HepG2 (cell line): ENCODE results near the gene NDUFA8. TPM values are rescaled to one million over a fixed set of nuclear protein-coding genes. Genes with fewer than 3 reads are reported as not detected.

ENCODE experiments used
- ATAC-seq: fragments of 200-7000 bp; cut with Tn5 transposase; 3 replicates; pipeline ENCODE4 v1.9.1; 2020; ENCODE audit warnings: mild to moderate bottlenecking, moderate library complexity
- BruUV-seq: library from RNA; stranded (reverse); fragments of 400-500 nt; replicated peaks from 2 replicates; lab custom pipeline; 2021; lab: Mats Ljungman, UMichigan
- CTCF ChIA-PET: fragments of 300-600 bp; formaldehyde crosslinking; extraction: SDS; loops from one replicate; lab custom pipeline; 2021; ENCODE audit warnings: low total read pairs, inconsistent platforms, low intra/inter-chr PET ratio; lab: Yijun Ruan, JAX
- POLR2A ChIA-PET: fragments of 350-600 bp; sonication (Branson Sonifier 250); formaldehyde crosslinking; loops from one replicate; lab custom pipeline; 2020; ENCODE audit warnings: antibody characterized with exemption, inconsistent platforms; lab: Yijun Ruan, JAX
- DNase-seq: peaks from one replicate; pipeline ENCODE4 v3.0.0-alpha.2; 2015; ENCODE audit warnings: low spot score
- FAIRE-seq: peaks from 3 replicates; lab custom pipeline; 2011; peaks lifted over from hg19 to GRCh38; lab: Jason Lieb, UNC
- H2AFZ ChIP-seq: one replicate; pipeline ENCODE4 v1.6.1; 2011; ENCODE audit warnings: low read length, inconsistent platforms
- H3K27ac ChIP-seq: fragments of 300-600 bp; 3 replicates; pipeline ENCODE4 v1.8.0; 2011; ENCODE audit warnings: mixed run types, mild to moderate bottlenecking, mixed read lengths, low read length, inconsistent platforms; ENCODE audit not compliant: insufficient read depth; ENCODE audit errors: extremely low read length
- H3K27me3 ChIP-seq, 2 experiments: fragments of 200-600 bp in 1 of 2; 2 replicates in 1 of 2; 3 replicates in 1 of 2; pipeline versions ENCODE4 v1.6.0 to v1.8.0; 2011; ENCODE audit warnings: low read length in 2 of 2, mild to moderate bottlenecking in 2 of 2, moderate library complexity in 2 of 2, inconsistent platforms in 1 of 2; ENCODE audit not compliant: insufficient read depth in 2 of 2, control insufficient read depth in 1 of 2
- H3K36me3 ChIP-seq, 2 experiments: fragments of 200-600 bp in 1 of 2; replicated peaks in 1 of 2; 2 replicates in 1 of 2; 3 replicates in 1 of 2; pipeline versions ENCODE4 v1.5.1 to v1.8.0; 2011; ENCODE audit warnings: low read length in 2 of 2, inconsistent platforms in 1 of 2; ENCODE audit not compliant: insufficient read depth in 2 of 2, control insufficient read depth in 1 of 2
- H3K4me1 ChIP-seq: 2 replicates; pipeline ENCODE4 v1.5.1; 2012; ENCODE audit warnings: low read length, inconsistent platforms; ENCODE audit not compliant: insufficient read depth
- H3K4me2 ChIP-seq: 2 replicates; pipeline ENCODE4 v1.6.0; 2011; ENCODE audit warnings: low read depth, low read length, inconsistent platforms
- H3K4me3 ChIP-seq, 3 experiments: fragments of 200-600 bp in 1 of 3; sonication (generic), shearing (Covaris generic) in 1 of 3; replicated peaks in 1 of 3; 2 replicates each; pipeline ENCODE4 v1.5.1; 2011 to 2016; ENCODE audit warnings: low read length in 3 of 3, inconsistent platforms in 2 of 3, low read depth in 2 of 3, mild to moderate bottlenecking in 2 of 3, control low read depth in 1 of 3, mixed read lengths in 1 of 3; ENCODE audit not compliant: insufficient read depth in 1 of 3
- H3K79me2 ChIP-seq: one replicate; pipeline ENCODE4 v1.6.1; 2011; ENCODE audit warnings: low read length, inconsistent platforms; ENCODE audit not compliant: insufficient read depth
- H3K9ac ChIP-seq: 2 replicates; pipeline ENCODE4 v1.6.0; 2011; ENCODE audit warnings: mild to moderate bottlenecking, low read depth, low read length, inconsistent platforms; ENCODE audit not compliant: insufficient read depth
- H3K9me3 ChIP-seq: 2 replicates; pipeline ENCODE4 v1.5.1; 2012; ENCODE audit warnings: mild to moderate bottlenecking, low read length
- H4K20me1 ChIP-seq: 2 replicates; pipeline ENCODE4 v1.6.0; 2011; ENCODE audit warnings: inconsistent platforms, mild to moderate bottlenecking, low read length, moderate library complexity; ENCODE audit not compliant: insufficient read depth
- GATAD2A ChIP-seq: IDR thresholded peaks from 2 replicates; pipeline ENCODE4 v1.6.1; 2016
- MAFF ChIP-seq: IDR thresholded peaks from 2 replicates; pipeline ENCODE4 v1.6.1; 2011; ENCODE audit warnings: low read depth, low read length, improper control_type of control experiment
- MAFK ChIP-seq, 2 experiments: IDR thresholded peaks in 1 of 2; conservative IDR thresholded peaks in 1 of 2; 2 replicates each; pipeline ENCODE4 v1.6.1; 2011; ENCODE audit warnings: improper control_type of control experiment in 2 of 2, low read length in 2 of 2
- XRCC5 ChIP-seq: fragments of 200-400 bp; formaldehyde crosslinking; optimal IDR thresholded peaks from 2 replicates; pipeline ENCODE3; 2017; ENCODE audit warnings: mild to moderate bottlenecking, low read length
- ZNF354B ChIP-seq: sonication (generic); formaldehyde crosslinking; IDR thresholded peaks from 2 replicates; pipeline ENCODE4 v1.8.0; 2022; ENCODE audit warnings: mild to moderate bottlenecking, missing genetic modification reagents
- ZNF674 ChIP-seq: sonication (generic); formaldehyde crosslinking; IDR thresholded peaks from 2 replicates; pipeline ENCODE4 v1.5.0; 2020; ENCODE audit warnings: low read depth, mild to moderate bottlenecking, missing genetic modification reagents
- WGBS: methylation state at CpG from one replicate; pipeline ENCODE4 v1.1.6; 2017; ENCODE audit warnings: low lambda C conversion rate; 5-methylcytosine and 5-hydroxymethylcytosine counted together
- in situ Hi-C: cut with HindIII; loops from 2 replicates; pipeline ENCODE4 v1.10.0; 2017; ENCODE audit warnings: low pct_unique_long_range_greater_than_20kb; ENCODE audit not compliant: extremely low pct_ligation_motif_present
- intact Hi-C: fragments of 100-400 bp; cut with micrococcal nuclease; formaldehyde crosslinking; loops from one replicate; pipeline ENCODE4 v1.10.0; 2022; ENCODE audit not compliant: unreplicated experiment
- polyA plus RNA-seq, 8 experiments: library from polyadenylated mRNA; depleted of rRNA in 3 of 8; stranded (reverse) in 7 of 8; unstranded in 1 of 8; fragments of >200 nt; fragmentation: Illumina TruSeq in 4 of 8; extraction: Trizol in 4 of 8; gene quantifications; 2 replicates each; pipeline versions ENCODE4 v1.2.1 to v1.2.3, GENCODE V29; 2011 to 2016; ENCODE audit warnings: low read depth in 4 of 8, missing spikeins in 1 of 8, mixed read lengths in 1 of 8; ENCODE audit not compliant: insufficient read depth in 1 of 8
- total RNA-seq, 5 experiments: library from RNA; depleted of rRNA; stranded (reverse); fragments of >200 nt; fragmentation: Illumina TruSeq; extraction: Trizol; gene quantifications; 2 replicates each; pipeline ENCODE4 v1.2.3, GENCODE V29; 2016; ENCODE audit warnings: low read depth in 1 of 5
- TF ChIP-seq, protein P1 (sequence below): sonication (generic); formaldehyde crosslinking; IDR thresholded peaks from 2 replicates; pipeline ENCODE4 v1.4.0; 2020; ENCODE audit warnings: low read depth, mild to moderate bottlenecking, missing genetic modification reagents
- TF ChIP-seq, protein P2 (sequence below): sonication (generic); formaldehyde crosslinking; IDR thresholded peaks from 2 replicates; pipeline ENCODE4 v1.4.0; 2020; ENCODE audit warnings: missing genetic modification reagents, mild to moderate bottlenecking, borderline replicate concordance
- TF ChIP-seq, protein P3 (sequence below): sonication (generic); formaldehyde crosslinking; IDR thresholded peaks from 2 replicates; pipeline ENCODE4 v1.5.1; 2020; ENCODE audit warnings: missing genetic modification reagents, mild to moderate bottlenecking, borderline replicate concordance

NDUFA8 gene
- total and polyA plus RNA-seq, 2 of the 13 experiments (the other 11 are each of a cell fraction or from before 2014, with no cell fraction given): 68.6 to 71.7 TPM

DNA sequence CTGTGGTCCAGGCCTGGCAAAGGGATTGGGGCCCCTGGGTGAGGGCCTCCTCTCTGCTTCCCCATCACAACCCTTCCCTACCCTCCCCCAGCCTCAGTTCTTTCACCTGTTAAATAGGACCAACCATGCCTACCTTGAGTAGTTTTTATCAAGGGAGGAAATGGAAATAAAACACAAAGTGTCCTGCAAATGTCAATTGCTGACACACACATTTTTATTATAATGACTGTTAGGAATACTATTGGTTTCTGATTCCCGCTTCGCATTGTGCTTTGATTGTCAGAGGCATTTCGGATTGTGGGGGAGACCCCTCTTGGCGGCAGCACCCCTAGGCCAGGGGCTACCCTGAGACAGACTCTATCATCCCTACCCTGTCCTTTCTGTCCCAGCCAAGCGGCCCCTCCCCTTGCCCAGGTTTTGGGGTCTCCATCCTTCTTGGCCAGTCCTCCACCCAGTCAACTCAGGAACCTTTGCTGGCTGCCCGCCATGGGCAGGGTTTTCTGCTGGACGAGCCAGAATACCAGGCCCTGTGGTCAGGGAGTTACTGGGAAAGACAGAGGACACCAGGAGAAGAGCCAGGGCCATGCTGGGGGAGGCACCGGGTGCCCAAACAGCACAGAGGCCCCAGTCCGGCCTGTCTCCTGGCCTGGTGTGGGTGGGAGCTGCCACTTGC, 48.0 kb downstream of the NDUFA8 start:
- BruUV-seq: no TSS peak
- Histone ChIP-seq H2AFZ (no peak overlapping the region), H3K27me3 (peaks cover 3 to 6% of the 10 kb centered on the region in 2 experiments; a peak in 3 of 5 replicates), H3K4me2 (no peak overlapping the region), H3K9me3 (no peaks in the 10 kb centered on the region), H3K36me3 (no peaks in the 10 kb centered on the region), H3K9ac (no peak overlapping the region), H4K20me1 (no peaks in the 10 kb centered on the region), H3K79me2 (no peaks in the 10 kb centered on the region), H3K4me1 (no peaks in the 10 kb centered on the region), H3K4me3 (no peak overlapping the region), H3K27ac (no peak overlapping the region)
- ChIA-PET CTCF (no interaction called here), POLR2A (no interaction called here)
- 49% methylated on average over 9 of the region's 9 CpGs for WGBS
- in situ Hi-C loops (no loop called here), intact Hi-C loops (no loop called here)
- TF ChIP-seq MAFF: 0 out of 2 replicates have a peak, but pooled peaks have one; percentile 13
- peak; percentile 35 to 67; a peak in 3 of 4 replicates for TF ChIP-seq MAFK (conservative IDR thresholded peaks at IDR 0.05 in 1 of 2, IDR thresholded peaks at IDR 0.05 in 1 of 2; ENCODE audit: low read length in 2 of 2)
- TF ChIP-seq ZNF674 (CRISPR knock-in tag): no peak
- ATAC-seq (no peak), DNase-seq (no peak), FAIRE-seq (no peak)

DNA sequence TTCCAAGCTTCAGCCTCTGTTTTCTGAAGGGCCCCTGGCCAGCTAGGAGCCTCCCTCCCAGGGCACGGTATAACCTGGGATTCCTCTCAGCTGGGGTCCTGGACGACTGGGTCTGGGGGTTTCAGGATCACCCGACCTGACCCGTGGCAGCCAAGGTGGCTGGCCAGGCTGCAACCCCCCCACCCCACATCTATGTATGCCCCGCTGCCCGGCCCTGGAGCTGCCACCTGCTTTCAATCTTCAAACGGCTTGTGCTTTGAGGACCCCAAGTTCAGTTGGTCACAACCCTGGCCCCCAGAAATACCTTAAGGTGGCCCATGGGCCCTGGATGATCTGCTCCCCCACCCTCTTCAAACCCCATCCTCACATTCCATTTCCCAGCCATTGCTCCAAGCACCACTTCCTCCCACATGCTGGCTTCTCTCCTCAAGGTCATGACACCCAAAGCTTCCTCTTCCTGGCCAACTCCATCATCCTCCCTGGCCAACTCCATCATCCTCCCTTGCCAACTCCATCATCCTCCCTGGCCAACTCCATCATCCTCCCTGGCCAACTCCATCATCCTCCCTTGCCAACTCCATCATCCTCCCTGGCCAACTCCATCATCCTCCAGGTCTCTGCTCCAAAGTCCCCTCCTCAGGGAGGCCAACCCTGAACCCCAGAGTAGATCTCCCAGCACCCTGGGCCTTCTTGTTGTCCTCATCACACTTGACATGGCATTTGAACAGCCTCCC, 49.3 kb downstream of the NDUFA8 start:
- Histone ChIP-seq H3K27ac (no peak overlapping the region), H3K9ac (no peak overlapping the region), H3K79me2 (no peaks in the 10 kb centered on the region), H3K4me1 (no peaks in the 10 kb centered on the region), H4K20me1 (no peaks in the 10 kb centered on the region), H3K9me3 (no peaks in the 10 kb centered on the region), H3K27me3 (peaks cover 0 to 3% of the 10 kb centered on the region in 2 experiments; a peak in 1 of 5 replicates), H3K4me3 (no peak overlapping the region), H2AFZ (no peak overlapping the region), H3K36me3 (no peaks in the 10 kb centered on the region), H3K4me2 (no peak overlapping the region)
- in situ Hi-C loops: no loop called here
- CTCF ChIA-PET: no interaction called here
- WGBS: 4% methylated on average over 5 of the region's 7 CpGs
- DNase-seq: no peak
- no peak for FAIRE-seq
- intact Hi-C loops: no loop called here
- BruUV-seq: no TSS peak
- POLR2A ChIA-PET: no interaction called here
- no peak for ATAC-seq
- TF ChIP-seq, protein P1, sequence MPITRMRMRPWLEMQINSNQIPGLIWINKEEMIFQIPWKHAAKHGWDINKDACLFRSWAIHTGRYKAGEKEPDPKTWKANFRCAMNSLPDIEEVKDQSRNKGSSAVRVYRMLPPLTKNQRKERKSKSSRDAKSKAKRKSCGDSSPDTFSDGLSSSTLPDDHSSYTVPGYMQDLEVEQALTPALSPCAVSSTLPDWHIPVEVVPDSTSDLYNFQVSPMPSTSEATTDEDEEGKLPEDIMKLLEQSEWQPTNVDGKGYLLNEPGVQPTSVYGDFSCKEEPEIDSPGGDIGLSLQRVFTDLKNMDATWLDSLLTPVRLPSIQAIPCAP (CRISPR knock-in tag): no peak
- TF ChIP-seq GATAD2A (CRISPR knock-in tag) (no peak), ZNF354B (CRISPR knock-in tag) (no peak), XRCC5 (no peak)
- TF ChIP-seq, protein P2, sequence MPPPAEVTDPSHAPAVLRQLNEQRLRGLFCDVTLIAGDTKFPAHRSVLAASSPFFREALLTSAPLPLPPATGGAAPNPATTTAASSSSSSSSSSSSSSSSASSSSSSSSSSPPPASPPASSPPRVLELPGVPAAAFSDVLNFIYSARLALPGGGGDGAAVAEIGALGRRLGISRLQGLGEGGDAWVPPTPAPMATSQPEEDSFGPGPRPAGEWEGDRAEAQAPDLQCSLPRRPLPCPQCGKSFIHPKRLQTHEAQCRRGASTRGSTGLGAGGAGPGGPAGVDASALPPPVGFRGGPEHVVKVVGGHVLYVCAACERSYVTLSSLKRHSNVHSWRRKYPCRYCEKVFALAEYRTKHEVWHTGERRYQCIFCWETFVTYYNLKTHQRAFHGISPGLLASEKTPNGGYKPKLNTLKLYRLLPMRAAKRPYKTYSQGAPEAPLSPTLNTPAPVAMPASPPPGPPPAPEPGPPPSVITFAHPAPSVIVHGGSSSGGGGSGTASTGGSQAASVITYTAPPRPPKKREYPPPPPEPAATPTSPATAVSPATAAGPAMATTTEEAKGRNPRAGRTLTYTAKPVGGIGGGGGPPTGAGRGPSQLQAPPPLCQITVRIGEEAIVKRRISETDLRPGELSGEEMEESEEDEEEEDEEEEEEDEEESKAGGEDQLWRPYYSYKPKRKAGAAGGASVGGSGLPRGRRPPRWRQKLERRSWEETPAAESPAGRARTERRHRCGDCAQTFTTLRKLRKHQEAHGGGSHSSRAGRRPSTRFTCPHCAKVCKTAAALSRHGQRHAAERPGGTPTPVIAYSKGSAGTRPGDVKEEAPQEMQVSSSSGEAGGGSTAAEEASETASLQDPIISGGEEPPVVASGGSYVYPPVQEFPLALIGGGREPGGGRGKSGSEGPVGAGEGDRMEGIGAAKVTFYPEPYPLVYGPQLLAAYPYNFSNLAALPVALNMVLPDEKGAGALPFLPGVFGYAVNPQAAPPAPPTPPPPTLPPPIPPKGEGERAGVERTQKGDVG (CRISPR knock-in tag): no peak
- TF ChIP-seq, protein P3, sequence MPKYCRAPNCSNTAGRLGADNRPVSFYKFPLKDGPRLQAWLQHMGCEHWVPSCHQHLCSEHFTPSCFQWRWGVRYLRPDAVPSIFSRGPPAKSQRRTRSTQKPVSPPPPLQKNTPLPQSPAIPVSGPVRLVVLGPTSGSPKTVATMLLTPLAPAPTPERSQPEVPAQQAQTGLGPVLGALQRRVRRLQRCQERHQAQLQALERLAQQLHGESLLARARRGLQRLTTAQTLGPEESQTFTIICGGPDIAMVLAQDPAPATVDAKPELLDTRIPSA (CRISPR knock-in tag): no peak
